Kidney epithelial cell (primary cell): Measurements from ENCODE around the gene CATSPERD. TPM values are rescaled to one million over a fixed set of nuclear protein-coding genes. Genes with fewer than 3 reads are reported as not detected.
"Not testable (repeated sequence)": the region's sequence is repeated elsewhere in the genome, so short reads cannot be mapped to it uniquely, and the experiment has no call there.

ENCODE experiments used
- DNase-seq: peaks from one replicate; pipeline ENCODE4 v3.0.0-alpha.2; 2010; ENCODE audit warnings: low read depth
- H3K27me3 ChIP-seq: 2 replicates; pipeline ENCODE4 v1.6.0; 2011; ENCODE audit warnings: low read length; ENCODE audit not compliant: control insufficient read depth, insufficient read depth
- H3K36me3 ChIP-seq: 2 replicates; pipeline ENCODE4 v1.5.1; 2011; ENCODE audit warnings: low read length; ENCODE audit not compliant: control insufficient read depth, insufficient read depth
- H3K4me3 ChIP-seq: 2 replicates; pipeline ENCODE4 v1.5.1; 2011; ENCODE audit warnings: low read depth, mild to moderate bottlenecking, control low read depth, low read length
- total RNA-seq: library from RNA; depleted of rRNA; stranded (reverse); fragments of >200 nt; gene quantifications from 2 replicates; pipeline ENCODE4 v1.2.3, GENCODE V29; 2015
- TF ChIP-seq, protein P1 (sequence below): IDR thresholded peaks from 2 replicates; pipeline ENCODE4 v1.5.1; 2011; ENCODE audit warnings: mild to moderate bottlenecking, moderate library complexity, low read length, control low read depth, inconsistent platforms; ENCODE audit not compliant: insufficient read depth, poor library complexity, severe bottlenecking

Gene CATSPERD
- total RNA-seq, 1 donor from 2014 or later = not detected

DNA sequence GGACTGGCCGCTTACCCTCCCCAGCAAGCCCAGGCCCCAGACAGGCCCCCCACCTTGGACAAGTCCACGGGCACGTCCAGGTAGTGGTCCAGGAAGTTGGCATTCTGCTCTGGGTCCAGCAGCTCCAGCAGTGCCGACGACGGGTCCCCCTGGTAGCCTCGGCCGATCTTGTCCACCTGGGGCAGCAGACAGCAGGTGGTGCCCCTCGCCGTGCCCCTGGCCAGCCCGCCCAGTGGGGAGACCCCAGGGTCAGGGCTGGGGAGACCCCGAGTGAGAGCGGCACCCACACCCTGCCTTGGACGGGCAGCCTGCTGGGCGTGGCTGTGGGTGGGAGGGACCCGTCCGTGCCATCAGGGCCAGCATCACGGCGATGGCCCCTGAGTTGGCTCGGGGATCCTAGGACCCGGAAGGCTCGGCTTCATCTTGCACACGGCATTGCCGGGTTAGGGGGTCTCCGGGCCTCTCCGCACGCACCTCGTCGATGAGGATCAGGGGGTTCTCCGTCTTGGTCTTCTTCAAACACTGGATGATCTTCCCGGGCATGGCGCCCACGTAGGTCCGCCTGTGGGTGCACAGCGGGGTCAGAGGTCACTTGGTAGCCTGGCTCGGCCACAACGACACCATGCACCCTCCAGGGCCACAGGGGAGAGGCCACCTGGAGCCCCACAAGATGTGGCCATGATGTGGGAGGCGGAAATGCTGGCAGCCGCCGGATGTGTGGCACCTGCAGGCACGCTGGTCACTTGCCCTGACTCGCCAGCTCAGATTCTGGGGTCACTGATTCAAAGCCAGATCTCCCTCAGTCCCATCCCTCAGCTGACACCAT, 24.0 kb upstream of the CATSPERD start:
- no peak for DNase-seq
- TF ChIP-seq, protein P1, sequence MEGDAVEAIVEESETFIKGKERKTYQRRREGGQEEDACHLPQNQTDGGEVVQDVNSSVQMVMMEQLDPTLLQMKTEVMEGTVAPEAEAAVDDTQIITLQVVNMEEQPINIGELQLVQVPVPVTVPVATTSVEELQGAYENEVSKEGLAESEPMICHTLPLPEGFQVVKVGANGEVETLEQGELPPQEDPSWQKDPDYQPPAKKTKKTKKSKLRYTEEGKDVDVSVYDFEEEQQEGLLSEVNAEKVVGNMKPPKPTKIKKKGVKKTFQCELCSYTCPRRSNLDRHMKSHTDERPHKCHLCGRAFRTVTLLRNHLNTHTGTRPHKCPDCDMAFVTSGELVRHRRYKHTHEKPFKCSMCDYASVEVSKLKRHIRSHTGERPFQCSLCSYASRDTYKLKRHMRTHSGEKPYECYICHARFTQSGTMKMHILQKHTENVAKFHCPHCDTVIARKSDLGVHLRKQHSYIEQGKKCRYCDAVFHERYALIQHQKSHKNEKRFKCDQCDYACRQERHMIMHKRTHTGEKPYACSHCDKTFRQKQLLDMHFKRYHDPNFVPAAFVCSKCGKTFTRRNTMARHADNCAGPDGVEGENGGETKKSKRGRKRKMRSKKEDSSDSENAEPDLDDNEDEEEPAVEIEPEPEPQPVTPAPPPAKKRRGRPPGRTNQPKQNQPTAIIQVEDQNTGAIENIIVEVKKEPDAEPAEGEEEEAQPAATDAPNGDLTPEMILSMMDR = no peak
- H3K27me3 ChIP-seq = no peaks in the 10 kb centered on the region
- H3K36me3 ChIP-seq = peaks cover 6% of the 10 kb centered on the region
- H3K4me3 ChIP-seq = no peak overlapping the region

DNA sequence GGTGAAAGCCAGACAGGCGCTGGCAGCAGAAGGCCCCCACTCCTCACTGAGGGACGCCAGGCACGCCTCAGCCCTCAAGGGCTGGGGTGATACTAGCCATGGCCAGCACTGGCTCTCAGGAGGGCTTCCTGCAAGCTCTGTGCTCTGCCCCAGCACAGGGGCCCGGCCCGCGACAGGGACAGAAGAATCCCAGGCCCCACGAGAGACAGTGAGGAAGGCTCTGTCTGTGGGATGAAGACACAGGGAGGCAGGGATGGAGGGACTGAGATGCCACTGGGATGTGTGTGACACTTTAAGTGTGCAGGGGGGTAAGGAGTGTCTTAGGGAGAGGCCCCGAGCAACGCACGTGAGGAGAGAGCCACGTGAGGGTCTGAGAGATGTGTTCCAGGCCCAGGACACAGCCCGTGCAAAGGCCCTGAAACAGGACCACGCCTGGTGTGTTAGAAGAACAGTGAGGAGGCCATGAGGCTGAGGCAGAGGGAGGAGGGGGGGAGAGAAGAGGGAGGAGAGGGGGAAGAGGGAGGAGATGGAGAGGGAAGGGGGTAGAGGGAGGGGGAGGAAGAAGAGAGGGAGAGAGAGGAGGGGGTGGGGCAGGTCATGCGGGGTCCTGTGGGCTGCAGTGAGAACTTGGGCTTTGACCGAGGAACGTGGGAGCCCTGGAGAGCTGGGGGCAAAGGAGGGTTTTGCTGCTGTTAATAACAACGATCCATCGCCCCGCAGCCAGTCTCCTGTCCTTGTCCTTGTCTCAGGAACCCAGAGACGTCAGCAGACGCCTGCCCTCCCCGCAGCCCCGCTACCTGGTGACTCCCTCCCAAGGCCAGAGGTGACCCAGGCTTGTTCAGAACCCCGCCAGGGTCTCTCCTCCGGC, 23.2 kb upstream of the CATSPERD start:
- Histone ChIP-seq H3K36me3 (peaks cover 6% of the 10 kb centered on the region), H3K4me3 (no peak overlapping the region), H3K27me3 (no peaks in the 10 kb centered on the region)
- DNase-seq = no peak
- TF ChIP-seq, protein P1 = no peak

DNA sequence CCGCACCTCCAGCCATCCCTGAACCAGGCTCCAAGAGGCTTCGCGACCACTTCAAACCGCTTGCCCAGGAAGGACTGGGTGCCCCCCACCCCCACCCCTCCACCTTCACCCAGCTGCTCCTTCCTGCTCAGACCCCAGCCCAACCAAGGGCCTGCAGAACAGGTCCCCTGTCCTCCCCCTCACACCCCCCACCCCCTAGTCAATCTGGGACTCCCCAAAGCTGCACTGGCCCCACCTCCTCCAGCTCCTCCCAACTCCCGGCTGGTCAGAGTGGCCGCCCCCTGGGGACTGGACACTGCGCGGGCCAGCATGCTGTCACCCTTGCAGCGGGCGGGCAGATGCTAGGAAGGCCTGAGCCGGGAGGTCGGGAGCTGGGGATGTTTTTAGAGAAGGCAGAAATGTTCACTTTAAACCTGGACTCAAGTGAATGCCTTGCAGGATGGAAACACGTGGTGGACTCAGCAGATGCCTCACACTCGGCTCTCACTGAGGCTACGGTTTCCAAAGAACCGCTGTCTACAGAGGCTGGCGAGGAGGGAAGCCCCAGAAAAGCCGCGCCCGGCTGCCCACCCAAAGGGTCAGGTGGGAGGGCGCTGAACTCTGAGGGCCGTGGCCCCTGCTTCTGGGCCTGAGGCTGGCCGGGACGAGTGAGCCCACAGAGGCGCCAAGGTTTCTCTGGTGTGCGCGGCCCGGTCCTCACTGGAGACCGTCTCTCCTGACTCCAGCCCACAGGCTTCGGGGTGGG, 22.4 kb upstream of the CATSPERD start:
- H3K4me3 ChIP-seq = no peak overlapping the region
- no peak for DNase-seq
- no peaks in the 10 kb centered on the region for H3K27me3 ChIP-seq
- TF ChIP-seq, protein P1 = no peak
- H3K36me3 ChIP-seq = peaks cover 6% of the 10 kb centered on the region

DNA sequence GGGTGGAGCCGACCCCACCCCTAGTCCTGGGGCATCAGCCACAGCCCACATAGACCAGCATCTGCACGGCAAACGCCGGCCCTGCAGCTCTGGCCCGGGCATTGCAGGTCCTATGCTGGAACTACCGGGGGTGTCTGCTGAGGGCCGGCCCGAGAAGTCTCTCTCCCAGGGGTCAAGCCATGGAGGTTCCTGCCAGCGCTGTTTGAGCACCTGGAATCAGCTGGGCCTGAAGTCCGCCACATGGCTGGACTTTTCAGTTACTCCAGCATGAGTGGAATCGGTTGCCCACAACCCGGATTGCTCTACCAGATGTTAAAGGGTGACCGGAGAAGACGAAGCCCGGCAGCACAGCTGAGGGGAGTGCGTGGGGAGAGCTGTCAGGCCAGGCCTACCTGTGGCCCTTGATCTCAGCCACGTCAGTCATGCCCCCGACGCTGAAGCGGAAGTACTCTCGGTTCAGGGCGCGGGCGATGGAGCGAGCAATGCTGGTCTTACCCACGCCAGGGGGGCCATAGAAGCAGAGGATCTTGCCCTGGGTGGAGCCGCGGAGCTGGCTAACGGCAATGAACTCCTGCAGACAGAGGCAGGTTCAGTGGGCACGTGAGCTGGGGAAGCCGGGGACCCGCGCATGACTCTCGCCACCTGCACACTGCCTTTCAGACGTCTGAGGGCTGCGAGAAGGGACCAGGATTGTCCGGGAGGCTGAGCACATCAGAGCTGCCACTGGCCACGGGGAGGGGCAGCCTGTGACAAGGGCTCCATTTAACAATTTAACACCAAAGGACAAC, 21.6 kb upstream of the CATSPERD start:
- no peaks in the 10 kb centered on the region for H3K27me3 ChIP-seq
- TF ChIP-seq, protein P1 = no peak
- DNase-seq = no peak
- H3K4me3 ChIP-seq = no peak overlapping the region
- H3K36me3 ChIP-seq = peaks cover 4% of the 10 kb centered on the region

DNA sequence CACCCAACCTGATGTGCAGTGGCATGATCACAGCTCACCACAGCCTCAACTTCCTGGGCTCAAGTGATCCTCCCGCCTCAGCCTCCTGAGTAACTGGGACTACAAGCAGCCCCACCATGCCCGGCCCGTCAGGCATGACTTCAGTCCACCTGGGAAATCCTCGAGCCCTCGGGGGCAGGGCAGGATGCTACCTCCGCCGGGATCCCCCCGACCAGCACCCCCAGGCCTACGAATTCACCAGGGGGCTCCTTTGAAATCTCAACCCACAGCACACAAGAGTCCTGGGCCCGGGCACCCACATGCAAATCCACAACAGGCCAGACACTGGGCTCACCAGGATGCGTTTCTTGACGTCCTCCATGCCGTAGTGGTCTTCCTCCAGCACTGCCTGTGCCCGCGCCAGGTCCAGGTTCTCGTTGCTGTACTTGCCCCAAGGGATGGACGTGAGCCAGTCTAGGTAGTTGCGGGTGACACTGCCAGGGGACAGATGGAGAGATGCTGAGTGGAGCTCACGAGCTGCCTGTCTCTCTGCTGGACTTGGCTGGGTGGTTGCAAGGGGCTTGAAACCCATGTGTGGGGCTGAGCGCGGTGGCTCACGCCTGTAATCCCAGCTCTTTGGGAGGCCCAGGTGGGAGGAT, 19.9 kb upstream of the CATSPERD start:
- Histone ChIP-seq H3K36me3 (peaks cover 4% of the 10 kb centered on the region), H3K4me3 (no peak overlapping the region), H3K27me3 (no peaks in the 10 kb centered on the region)
- TF ChIP-seq, protein P1 = no peak
- no peak for DNase-seq

DNA sequence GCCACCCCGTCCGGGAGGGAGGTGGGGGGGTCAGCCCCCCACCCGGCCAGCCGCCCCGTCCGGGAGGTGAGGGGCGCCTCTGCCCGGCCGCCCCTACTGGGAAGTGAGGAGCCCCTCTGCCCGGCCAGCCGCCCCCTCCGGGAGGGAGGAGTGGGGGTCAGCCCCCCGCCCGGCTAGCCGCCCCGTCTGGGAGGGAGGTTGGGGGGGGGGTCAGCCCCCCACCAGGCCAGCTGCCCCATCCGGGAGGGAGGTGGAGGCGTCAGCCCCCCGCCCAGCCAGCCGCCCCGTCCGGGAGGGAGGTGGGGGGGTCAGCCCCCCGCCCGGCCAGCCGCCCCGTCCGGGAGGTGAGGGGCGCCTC, 18.4 kb upstream of the CATSPERD start:
- not testable (repeated sequence) for H3K27me3 ChIP-seq, H3K4me3 ChIP-seq, H3K36me3 ChIP-seq, DNase-seq
